HG02759 (cell line): ENCODE data around the gene ARID3A.

Experiments used
- ATAC-seq: cut with Tn5 transposase; IDR thresholded peaks from one replicate; pipeline ENCODE4 v1.9.1; 2021; ENCODE audit warnings: mild to moderate bottlenecking, moderate library complexity; ENCODE audit not compliant: unreplicated experiment

The ARID3A gene

DNA sequence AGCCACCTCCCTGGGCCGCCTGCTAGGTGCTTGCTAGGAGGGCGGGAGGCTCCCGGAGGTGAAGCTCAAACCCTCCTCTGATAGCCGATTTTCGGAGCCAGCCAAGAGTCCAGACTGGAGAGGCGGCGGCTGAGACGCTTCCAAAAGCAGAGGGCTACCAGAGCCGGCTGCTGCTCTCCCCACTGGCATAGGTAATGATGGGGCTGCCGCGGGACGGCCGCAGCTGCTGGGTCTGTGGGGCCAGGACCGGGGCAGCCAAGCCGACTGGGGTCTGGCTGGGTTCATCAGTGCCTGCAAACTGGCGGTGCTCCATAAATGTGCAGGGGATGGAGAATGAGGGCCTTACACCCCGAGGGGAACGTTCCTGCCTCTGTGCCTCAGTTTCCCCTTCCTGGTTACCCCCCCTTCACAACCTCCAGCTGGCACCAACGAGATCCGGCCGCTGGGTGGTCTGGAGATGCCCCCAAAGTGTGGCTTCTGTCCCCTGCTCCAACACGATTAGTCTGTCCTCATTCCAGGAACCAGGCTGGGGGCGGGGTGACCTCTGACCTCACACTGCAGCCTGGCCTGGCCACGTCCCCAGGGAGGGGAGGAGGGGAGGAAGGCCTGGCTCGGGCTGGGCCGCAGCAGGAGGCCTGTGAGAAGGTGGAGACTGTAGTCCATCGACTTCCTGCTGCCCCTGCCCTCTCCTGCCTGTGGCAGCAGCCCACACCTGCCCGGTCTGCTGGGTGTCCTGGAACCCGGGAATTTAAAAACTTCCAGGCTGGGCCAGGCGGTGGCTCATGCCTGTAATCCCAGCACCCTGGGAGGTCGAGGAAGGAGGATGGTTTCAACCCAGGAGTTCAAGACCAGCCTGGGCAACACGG, 54.5 kb downstream of the ARID3A start:
- no peak for ATAC-seq

- ATAC-seq = peak; percentile 70
These were observed 56.8 kb downstream of the ARID3A start for GRCh38 chr19:982567-983170.

GRCh38 chr19:984165-984967, 58.5 kb downstream of the ARID3A start, which contains the start of gene WDR18:
Gene WDR18, plus strand, starts transcription at chr19:984345. Its CDS starts 9 bp downstream, at chr19:984354.
- peak; percentile 89 for ATAC-seq

GRCh38 chr19:986083-986482, 60.2 kb downstream of the ARID3A start:
- ATAC-seq = no peak

DNA sequence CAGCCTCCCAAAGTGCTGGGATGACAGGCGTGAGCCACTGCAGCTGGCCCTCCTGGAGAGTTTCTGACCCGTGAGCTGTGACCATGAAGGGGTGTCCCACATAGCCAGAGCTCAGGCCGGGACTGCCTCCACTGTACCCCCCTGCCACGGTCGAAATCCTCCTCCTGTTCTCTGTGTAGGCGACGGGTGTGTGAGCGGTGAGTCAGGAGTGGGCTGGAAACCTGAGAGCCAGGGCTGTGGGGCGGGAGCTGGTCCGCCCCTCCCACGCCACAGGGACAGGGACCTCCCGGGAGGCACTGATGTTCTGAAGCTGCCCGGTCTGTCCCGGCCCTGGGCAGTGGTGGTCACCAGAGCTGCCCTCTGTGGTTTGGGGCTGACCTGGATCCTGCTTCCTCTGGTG, 62.2 kb downstream of the ARID3A start:
- ATAC-seq = no peak

GRCh38 chr19:988510-988909, 62.7 kb downstream of the ARID3A start:
- no peak for ATAC-seq

GRCh38 chr19:989381-990081, 63.7 kb downstream of the ARID3A start:
- no peak for ATAC-seq

DNA sequence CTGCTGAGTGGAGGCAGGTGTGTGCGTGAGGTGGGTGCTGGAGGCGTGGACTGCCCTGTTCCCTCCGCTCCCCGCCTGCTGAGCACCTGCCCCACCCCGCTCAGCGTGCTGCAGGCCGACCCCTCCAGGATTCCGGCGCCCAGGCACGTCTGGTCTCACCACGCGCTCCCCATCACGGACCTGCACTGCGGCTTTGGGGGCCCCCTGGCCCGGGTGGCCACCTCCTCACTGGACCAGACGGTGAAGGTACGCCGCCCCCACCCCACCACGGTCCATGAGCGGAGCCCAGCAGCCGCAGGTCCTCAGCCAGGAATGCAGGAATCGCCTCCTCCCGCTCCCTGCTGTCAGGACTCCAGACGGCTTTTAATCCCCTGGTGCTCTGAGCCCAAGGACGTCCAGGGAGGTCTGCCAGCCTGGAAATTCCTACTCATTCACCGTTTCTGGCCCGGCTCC, 64.3 kb downstream of the ARID3A start:
- ATAC-seq = no peak

- ATAC-seq = no peak
These were observed 64.9 kb downstream of the ARID3A start for GRCh38 chr19:990746-991145.

- ATAC-seq = no peak
These were observed 65.5 kb downstream of the ARID3A start for GRCh38 chr19:991174-991931.

- ATAC-seq = no peak
These were observed 66.3 kb downstream of the ARID3A start for GRCh38 chr19:991932-992669.

- ATAC-seq = no peak
These were observed 66.8 kb downstream of the ARID3A start for GRCh38 chr19:992670-993055.

DNA sequence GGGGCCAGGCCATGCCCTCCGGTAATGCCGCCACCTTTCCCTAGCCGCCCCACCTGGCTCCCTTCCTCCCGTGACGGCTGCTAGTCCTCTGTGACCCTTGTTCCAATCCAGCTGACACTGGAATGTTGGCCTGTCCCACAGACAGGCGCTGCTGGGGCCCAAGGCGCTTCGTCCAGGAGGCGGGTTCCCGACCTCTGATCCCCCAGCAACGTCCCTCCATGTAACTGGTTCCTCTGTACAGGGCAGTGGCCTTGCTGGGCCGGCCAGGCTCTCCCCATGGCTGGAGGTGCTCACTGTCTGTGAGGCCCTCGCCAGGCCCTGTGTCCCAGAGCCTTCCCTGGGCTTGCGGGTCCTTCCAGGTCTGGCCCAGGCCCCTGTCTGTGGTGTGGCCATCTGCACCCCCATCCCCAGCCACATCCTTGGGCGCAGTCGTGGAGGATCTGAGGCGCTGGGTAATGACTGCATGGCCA, 67.6 kb downstream of the ARID3A start:
- no peak for ATAC-seq

DNA sequence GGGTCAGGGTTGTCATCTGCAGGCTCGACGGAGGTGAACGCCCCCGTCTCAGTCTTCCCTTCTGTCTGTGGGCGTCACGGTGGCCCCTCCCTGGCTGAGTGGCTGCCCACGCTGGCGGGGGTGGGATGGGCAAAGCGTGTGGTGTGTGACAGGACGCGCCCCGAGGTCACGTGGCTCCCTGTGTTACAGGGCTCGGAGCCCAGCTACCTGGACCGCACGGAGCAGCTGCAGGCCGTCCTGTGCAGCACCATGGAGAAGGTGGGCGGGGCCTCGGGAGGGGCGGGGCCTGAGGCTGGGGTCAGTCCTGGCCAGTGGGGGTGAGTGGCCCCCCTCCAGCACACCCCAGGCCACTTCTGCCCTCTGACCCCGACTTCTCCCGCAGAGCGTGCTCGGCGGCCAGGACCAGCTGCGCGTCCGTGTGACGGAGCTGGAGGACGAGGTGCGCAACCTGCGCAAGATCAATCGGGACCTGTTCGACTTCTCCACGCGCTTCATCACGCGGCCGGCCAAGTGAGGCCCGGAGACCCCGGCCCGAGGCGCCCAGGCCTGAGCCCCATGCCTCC, 68.1 kb downstream of the ARID3A start:
- no peak for ATAC-seq

- no peak for ATAC-seq
These were observed 68.7 kb downstream of the ARID3A start for GRCh38 chr19:994516-994915.

DNA sequence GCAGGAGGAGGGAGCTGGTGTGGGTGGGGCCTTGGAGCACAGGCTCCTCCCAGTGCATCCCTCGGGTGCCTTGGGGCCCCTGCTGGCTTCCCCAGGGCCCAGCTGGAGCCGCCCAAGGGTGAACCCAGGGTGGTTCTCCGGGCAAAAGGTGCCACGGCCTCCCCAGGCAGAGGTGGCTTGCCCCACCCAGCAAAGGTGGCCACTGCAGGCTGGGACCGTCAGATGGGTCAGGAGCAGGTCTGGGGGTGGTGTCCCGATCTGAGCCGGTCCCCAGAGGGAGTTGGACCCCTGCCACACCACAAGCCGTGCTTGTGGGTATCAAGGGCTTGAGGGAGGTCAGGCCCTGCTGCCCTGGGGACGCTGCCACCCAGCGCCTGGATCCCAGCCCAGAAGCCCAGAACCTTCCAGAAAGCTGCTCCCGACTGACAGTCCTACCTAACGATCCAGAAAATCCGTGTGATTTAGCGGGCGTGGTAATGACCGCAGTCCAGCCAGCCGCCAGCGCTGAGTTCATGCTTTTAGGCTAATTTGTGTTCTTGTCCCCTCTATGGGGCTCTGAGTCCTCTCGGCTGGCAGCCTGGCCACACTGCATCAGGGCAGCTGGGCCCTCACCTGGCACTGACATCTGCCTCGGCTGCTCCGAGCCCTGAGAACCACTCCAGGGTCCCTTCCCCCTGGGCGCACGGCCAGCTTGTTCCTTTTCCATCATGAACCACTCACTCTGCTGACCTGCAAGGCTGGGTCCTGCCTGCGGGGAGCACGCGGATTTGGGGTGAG, 69.4 kb downstream of the ARID3A start:
- no peak for ATAC-seq

GRCh38 chr19:996051-996838, 70.4 kb downstream of the ARID3A start:
- ATAC-seq = no peak
